Left cardiac atrium (tissue), 4 donors: ENCODE data around the gene POGLUT2. TPM values are rescaled to one million over a fixed set of nuclear protein-coding genes. Genes with fewer than 3 reads are reported as not detected.
A peak's percentile ranks its signal among the peaks of the same experiment; 100 is the strongest.

Source experiments
- ATAC-seq, 2 donors: fragments of 200-7000 bp; cut with Tn5 transposase; one replicate each; pipeline ENCODE4 v1.9.1; 2020; ENCODE audit warnings: mild to moderate bottlenecking in 2 of 2, moderate library complexity in 2 of 2
- DNase-seq: peaks from one replicate; pipeline ENCODE4 v3.0.0-alpha.2; 2020
- intact Hi-C, 2 donors: fragments of 100-400 bp; cut with DNase I; formaldehyde crosslinking; loops; one replicate each; pipeline versions ENCODE4 v1.14.1 to v1.15.1; 2022 to 2023
- long read RNA-seq: library from polyadenylated mRNA; unstranded; transcript quantifications from one replicate; pipeline ENCODE4 v2.0.0, GENCODE V29; 2021
- total RNA-seq, 2 donors: library from RNA; stranded (reverse); fragmentation: NEBNext Ultra II Directional; extraction: Animal tissue kit (Norgen Biotek cat#: 25700); gene quantifications; one replicate each; pipeline ENCODE4 v1.2.1, GENCODE V29; 2021
- donor health status: DM: no; HTN: yes; CAD: no.
- donor health status: DM: no; HTN: yes; CAD: no; lungs with severe emphysema.
- donor health status: DM: yes; HTN: yes; CAD: no.
- donor health status: Dilated cardiomyopathy.

Gene POGLUT2
- 1 to 10 TPM; 4.0 to 4.3 TPM for total RNA-seq
- long read RNA-seq, partial matches to known transcripts, result 1 of 5 reads
- long read RNA-seq, other reads (novel, unspliced or antisense), result 0 of 5 reads

DNA sequence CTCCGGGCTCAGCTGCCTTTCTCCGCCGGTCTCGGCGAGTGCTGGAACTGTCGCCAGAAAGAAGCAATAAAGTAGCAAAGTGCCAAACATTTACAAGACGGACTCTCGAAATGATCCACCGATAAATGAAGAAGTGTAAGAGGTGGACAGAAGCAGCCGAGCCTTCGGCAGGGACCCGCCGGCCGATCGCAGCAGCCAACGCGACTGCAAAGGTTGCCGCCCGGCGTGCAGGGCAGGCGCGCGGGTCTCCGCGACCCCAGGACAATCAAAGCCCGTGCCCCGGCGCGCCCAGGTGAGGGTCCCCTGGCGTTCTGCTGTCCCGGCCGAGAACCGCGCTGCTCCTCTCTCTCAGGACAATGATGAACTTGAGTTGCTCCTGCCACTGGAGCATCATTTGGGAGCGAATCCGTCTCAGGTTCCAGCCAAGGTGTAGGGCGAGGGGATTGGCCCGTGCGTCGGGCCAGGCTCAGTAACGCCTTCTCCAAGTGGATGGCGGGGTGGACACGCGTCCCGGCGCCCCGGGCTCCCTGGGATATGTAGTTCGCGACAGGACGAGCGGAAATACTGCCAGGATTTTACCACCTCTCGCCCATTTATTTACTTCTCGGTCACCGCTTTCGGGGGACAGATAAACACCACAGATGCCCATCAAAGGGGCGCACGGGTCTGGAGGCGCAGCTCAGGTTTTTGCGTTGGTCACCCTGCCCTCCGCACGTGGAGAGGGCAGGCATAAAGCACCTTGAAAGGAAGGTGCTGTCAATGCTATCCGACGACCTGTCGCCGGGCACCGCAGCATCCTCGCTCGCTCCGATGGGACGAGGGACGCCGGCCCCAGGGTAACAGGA, at the start of gene POGLUT2, which contains the start of gene BIVM:
POGLUT2 (minus strand) TSS at position 396 of the 845 bp plus-strand sequence; CDS start at position 90, 306 bp downstream.
BIVM (plus strand) TSS at position 539 of the 845 bp plus-strand sequence. CDS start 8,149 bp downstream, outside the sequence.
- ATAC-seq, result peak; percentile 95 to 96
- intact Hi-C loops, result no loop called here
- peak; percentile 94 for DNase-seq

DNA sequence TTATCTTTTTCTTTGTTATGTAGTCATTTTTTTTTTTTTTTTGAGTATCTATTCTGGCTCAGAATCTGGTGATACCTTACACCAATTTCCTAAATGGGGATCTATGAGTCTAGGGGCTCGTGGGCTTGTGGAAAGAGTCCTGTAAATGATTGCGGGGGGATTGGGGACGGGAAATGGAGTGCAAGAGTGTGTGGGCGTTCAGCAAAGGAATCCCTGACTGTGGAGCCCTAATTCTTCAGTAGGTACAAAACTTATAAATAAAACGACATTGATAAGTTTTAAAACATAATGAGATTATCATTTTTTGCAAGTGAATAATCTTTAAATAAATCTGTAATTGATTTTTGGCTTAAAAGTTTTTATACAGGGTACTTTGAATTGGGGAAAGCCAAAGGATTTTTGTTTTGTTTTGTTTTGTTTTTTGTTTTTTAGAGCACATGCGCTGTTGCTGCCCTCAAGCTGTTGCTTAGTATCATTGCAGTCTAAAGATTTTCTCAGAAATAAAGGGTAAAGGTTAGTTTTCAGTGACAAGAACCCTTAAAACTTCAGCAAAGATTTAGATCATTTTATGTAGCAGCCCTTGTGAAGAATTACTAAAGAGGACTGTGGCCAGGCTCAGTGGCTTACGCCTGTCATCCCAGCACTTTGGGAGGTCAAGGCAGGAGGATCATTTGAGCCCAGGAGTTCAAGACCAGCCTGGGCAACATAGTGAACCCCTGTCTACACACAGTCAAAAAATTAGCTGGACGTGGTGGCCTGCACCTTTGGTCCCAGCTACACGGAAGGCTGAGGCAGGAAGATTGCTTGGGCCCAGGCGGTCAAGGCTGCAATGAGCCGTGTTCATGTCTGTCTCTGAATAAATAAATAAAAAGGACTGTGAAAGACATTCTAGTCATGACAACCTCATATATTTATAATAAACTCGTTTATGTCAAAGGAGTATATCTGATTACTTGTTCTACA, 48.8 kb upstream of the POGLUT2 start:
- ATAC-seq (no peak), DNase-seq (no peak)
- intact Hi-C loops, result loop anchor here in 1 of 2 donors (2.0 to 10.0 kb wide), 4 partner anchors 73 to 267 kb away; partner anchors contain the start of genes TEX30 and TPP2

- peak; percentile 50 for DNase-seq
- peak; percentile 24 to 57 for ATAC-seq
- intact Hi-C loops, result loop anchor here in 1 of 2 donors (2.0 to 10.0 kb wide), 4 partner anchors 72 to 266 kb away; partner anchors contain the start of genes TEX30 and TPP2
Measured at GRCh38 chr13:102846261-102847015, 47.7 kb upstream of the POGLUT2 start.

GRCh38 chr13:102845630-102846260, 47.0 kb upstream of the POGLUT2 start, which contains the start of gene ERCC5:
ERCC5 (plus strand) TSS chr13:102846032; CDS start chr13:102846267, 235 bp downstream.
- intact Hi-C loops, result loop anchor here in 1 of 2 donors (2.0 to 10.0 kb wide), 4 partner anchors 71 to 265 kb away; partner anchors contain the start of genes TEX30 and TPP2
- DNase-seq (peak; percentile 94), ATAC-seq (peak; percentile 93 to 95)

DNA sequence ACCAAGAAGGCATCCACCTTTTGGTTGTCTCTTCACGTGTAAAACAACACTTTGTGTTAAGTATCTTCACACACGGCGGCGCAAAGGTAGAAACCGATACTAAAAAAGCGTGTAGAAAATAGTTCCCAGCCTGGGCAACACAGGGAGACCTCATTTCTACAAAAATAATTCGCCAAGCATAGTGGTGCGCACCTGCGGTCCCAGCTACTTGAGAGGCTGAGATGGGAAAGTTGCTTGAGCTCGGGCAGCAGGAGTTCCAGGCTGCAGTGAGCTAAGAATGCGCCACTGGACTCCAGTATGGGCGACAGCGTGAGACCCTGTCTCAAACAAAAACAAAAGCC, 46.5 kb upstream of the POGLUT2 start:
- ATAC-seq (peak in 1 of 2 donors; percentile 34), DNase-seq (no peak)
- intact Hi-C loops, result loop anchor here in 1 of 2 donors (5.0 to 10.0 kb wide), 2 partner anchors 70 to 248 kb away; partner anchors contain the start of genes TEX30 and TPP2

DNA sequence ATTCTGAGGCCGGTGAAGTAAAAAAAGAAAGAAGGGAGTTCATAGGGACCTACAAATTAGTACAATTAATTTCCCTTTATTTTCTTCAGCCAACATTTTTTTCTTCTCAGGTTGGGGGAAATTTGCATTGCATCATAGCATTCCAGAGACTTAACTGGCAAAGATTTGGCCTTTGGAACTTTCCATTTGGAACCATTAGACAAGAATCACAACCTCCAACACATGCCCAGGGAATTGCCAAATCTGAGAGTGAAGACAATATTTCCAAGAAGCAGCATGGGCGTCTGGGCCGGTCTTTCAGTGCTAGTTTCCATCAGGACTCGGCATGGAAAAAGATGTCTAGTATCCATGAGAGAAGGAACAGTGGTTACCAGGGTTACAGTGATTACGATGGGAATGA, 40.7 kb upstream of the POGLUT2 start:
- DNase-seq (no peak), ATAC-seq (peak; percentile 44 to 55)
- intact Hi-C loops, result no loop called here

GRCh38 chr13:102838982-102839381, 40.2 kb upstream of the POGLUT2 start:
- intact Hi-C loops, result no loop called here
- no peak for ATAC-seq
- DNase-seq, result no peak

GRCh38 chr13:102838273-102838672, 39.5 kb upstream of the POGLUT2 start:
- intact Hi-C loops, result no loop called here
- ATAC-seq (no peak), DNase-seq (no peak)

- intact Hi-C loops, result no loop called here
- ATAC-seq (no peak), DNase-seq (no peak)
Measured at GRCh38 chr13:102836471-102836870, 37.7 kb upstream of the POGLUT2 start.

DNA sequence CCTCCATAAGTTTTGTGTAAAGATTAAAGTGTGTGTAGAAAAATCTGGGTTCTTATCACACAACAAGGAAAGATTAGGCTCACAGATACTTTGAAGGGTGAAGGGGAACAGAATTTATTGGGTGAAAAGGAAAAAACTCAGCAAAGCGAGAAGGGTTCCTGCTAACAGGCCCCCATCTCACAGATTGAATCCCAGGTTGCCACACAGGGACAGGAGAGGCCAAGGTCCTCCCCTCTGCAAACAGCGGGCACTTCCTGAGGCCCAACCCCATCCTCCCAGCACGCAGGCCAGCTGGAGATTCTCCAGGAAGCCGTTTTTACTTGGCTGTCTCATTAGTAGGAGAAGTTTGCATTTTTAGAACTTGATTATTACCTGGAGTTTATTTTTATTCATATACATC, 31.9 kb upstream of the POGLUT2 start:
- ATAC-seq, result peak in 1 of 2 donors; percentile 69
- intact Hi-C loops, result no loop called here
- peak; percentile 34 for DNase-seq

DNA sequence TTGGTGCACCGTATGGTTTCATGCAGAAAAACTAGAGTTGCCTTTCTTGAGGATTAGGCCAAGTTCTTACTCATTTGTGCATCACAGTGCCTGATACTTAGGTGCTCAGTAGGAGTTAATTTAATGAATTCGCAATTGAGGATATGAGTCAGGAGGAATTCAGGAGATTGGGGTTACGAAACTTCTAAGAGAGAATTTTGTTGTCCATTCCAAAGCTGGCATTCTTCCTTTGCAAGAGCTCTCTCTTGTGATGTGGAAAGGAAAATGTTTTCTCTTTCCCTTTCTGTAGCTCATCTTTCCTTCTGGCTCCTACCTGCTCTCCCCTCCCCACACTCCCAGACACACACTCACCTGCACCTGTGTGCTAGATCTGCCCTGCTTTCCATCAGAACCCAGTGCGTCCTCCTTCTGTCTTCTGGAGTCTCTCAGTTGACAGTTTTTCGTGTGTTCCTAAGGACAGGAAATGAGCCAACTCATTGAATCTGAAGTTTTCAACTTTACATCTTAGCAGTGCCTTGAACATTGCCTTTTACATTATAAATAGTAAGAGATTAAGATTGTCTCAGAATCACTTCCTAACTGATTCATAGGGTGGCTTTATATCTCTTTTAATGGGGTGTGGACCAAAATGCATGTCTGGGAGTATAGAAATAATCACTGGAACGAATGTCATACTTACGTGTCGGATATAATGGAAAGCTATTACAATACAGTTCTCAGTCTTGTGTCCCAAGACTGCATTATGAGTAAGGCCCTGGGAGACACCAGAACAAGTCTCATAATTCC, 27.3 kb upstream of the POGLUT2 start:
- intact Hi-C loops, result no loop called here
- DNase-seq (no peak), ATAC-seq (peak; percentile 41 to 89)

GRCh38 chr13:102825400-102825799, 26.6 kb upstream of the POGLUT2 start:
- no peak for DNase-seq
- ATAC-seq, result peak in 1 of 2 donors; percentile 29
- intact Hi-C loops, result no loop called here

DNA sequence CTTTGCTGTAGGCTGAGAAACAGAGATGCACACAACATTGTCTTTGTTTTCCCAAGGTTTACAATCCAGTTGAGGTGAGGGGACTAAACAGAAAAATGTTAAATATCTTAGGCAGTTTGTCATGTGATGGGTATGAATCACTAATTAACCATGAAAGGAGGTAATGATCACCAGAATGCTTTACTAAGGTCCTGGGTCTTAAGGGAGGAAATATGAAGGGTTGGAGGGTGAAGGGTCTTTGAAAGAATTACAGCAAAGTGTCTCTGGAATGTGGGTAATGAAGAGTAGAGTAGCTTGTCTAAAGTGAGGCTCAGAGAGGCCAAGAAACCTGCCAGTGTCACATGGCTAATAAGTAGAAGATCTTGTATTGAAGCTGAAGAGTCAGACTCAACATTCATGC, 19.1 kb upstream of the POGLUT2 start:
- DNase-seq, result no peak
- intact Hi-C loops, result no loop called here
- ATAC-seq, result no peak

- ATAC-seq, result no peak
- intact Hi-C loops, result no loop called here
- DNase-seq, result no peak
Measured at GRCh38 chr13:102817241-102817640, 18.5 kb upstream of the POGLUT2 start.

- intact Hi-C loops, result no loop called here
- no peak for ATAC-seq
- no peak for DNase-seq
Measured at GRCh38 chr13:102816708-102817107, 17.9 kb upstream of the POGLUT2 start.

- no peak for ATAC-seq
- intact Hi-C loops, result no loop called here
- no peak for DNase-seq
Measured at GRCh38 chr13:102815788-102816187, 17.0 kb upstream of the POGLUT2 start.

DNA sequence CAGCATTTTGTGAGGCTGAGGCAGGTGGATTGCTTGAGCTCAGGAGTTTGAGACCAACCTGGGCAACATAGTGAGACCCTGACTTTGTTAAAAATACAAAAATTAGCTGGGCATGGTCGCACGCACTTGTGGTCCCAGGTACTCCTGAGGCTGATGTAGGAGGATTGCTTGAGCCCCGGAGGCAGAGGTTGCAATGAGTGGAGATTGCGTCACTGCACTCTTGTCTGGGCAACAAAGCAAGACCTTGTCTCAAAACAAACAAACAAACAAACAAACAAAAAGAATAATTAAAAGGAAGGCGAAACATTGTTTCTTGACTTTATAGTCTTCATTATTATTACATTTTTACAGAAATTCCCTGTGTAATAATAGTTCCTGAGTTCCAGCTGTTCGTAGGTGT, 16.0 kb upstream of the POGLUT2 start:
- DNase-seq (no peak), ATAC-seq (no peak)
- intact Hi-C loops, result no loop called here
